GM12892 (cell line): Measurements from ENCODE around the gene SLC25A17.

Source experiments
- POLR2A ChIP-seq: IDR thresholded peaks from 2 replicates; pipeline ENCODE4 v1.6.1; 2011; ENCODE audit warnings: low read depth, low read length, control low read depth
- POLR2AphosphoS5 ChIP-seq: IDR thresholded peaks from 2 replicates; pipeline ENCODE4 v1.6.1; 2011; ENCODE audit warnings: low read depth, low read length, control low read depth

- no peak for TF ChIP-seq POLR2A
- no peak for TF ChIP-seq POLR2AphosphoS5
These were observed 79.4 kb downstream of the SLC25A17 start for GRCh38 chr22:40739721-40740120.
